Ishikawa (cell line): ENCODE data around the gene TMEM129.

Source experiments
- CEBPB ChIP-seq: IDR thresholded peaks from 2 replicates; pipeline ENCODE4 v1.6.1; 2012
- CREB1 ChIP-seq: IDR thresholded peaks from 2 replicates; pipeline ENCODE4 v1.6.1; 2012; ENCODE audit warnings: low read depth
- EGR1 ChIP-seq: IDR thresholded peaks from 2 replicates; pipeline ENCODE4 v1.6.1; 2012
- EP300 ChIP-seq: IDR thresholded peaks from 2 replicates; pipeline ENCODE4 v1.6.1; 2012; ENCODE audit warnings: borderline replicate concordance
- FOXM1 ChIP-seq: IDR thresholded peaks from 2 replicates; pipeline ENCODE4 v1.6.1; 2012; ENCODE audit warnings: low read depth, borderline replicate concordance
- MAX ChIP-seq: IDR thresholded peaks from 2 replicates; pipeline ENCODE4 v1.6.1; 2012
- NFIC ChIP-seq: IDR thresholded peaks from 2 replicates; pipeline ENCODE4 v1.6.1; 2012
- RAD21 ChIP-seq: IDR thresholded peaks from 2 replicates; pipeline ENCODE4 v1.6.1; 2012; ENCODE audit warnings: low read depth
- REST ChIP-seq: IDR thresholded peaks from 2 replicates; pipeline ENCODE4 v1.6.1; 2012; ENCODE audit warnings: low read depth, mild to moderate bottlenecking
- TAF1 ChIP-seq: IDR thresholded peaks from 2 replicates; pipeline ENCODE4 v1.6.1; 2012; ENCODE audit warnings: low read depth, mild to moderate bottlenecking
- TCF12 ChIP-seq: IDR thresholded peaks from 2 replicates; pipeline ENCODE4 v1.6.1; 2012; ENCODE audit warnings: low read depth
- TEAD4 ChIP-seq: IDR thresholded peaks from 2 replicates; pipeline ENCODE4 v1.6.1; 2012
- USF1 ChIP-seq: IDR thresholded peaks from 2 replicates; pipeline ENCODE4 v1.6.1; 2012
- YY1 ChIP-seq: IDR thresholded peaks from 2 replicates; pipeline ENCODE4 v1.6.1; 2012; ENCODE audit warnings: low read depth
- ZBTB7A ChIP-seq: IDR thresholded peaks from 2 replicates; pipeline ENCODE4 v1.6.1; 2012; ENCODE audit warnings: low read depth

TMEM129 gene

GRCh38 chr4:1754336-1754735, 33.2 kb upstream of the TMEM129 start:
- TF ChIP-seq TCF12 (no peak), CEBPB (no peak), CREB1 (no peak), ZBTB7A (no peak), FOXM1 (no peak), EP300 (no peak), MAX (no peak), USF1 (no peak), RAD21 (no peak), YY1 (no peak), TAF1 (no peak), NFIC (no peak), REST (no peak), TEAD4 (no peak), EGR1 (no peak)

GRCh38 chr4:1753697-1754311, 32.7 kb upstream of the TMEM129 start:
- TF ChIP-seq NFIC: no peak
- no peak for TF ChIP-seq FOXM1
- TF ChIP-seq YY1: no peak
- TF ChIP-seq ZBTB7A: no peak
- TF ChIP-seq EGR1: no peak
- TF ChIP-seq EP300: no peak
- no peak for TF ChIP-seq USF1
- TF ChIP-seq TAF1: no peak
- no peak for TF ChIP-seq MAX
- TF ChIP-seq CEBPB: no peak
- no peak for TF ChIP-seq TCF12
- no peak for TF ChIP-seq CREB1
- no peak for TF ChIP-seq TEAD4
- TF ChIP-seq REST: no peak
- TF ChIP-seq RAD21: no peak

- TF ChIP-seq CREB1: no peak
- TF ChIP-seq RAD21: no peak
- no peak for TF ChIP-seq MAX
- TF ChIP-seq EGR1: no peak
- no peak for TF ChIP-seq EP300
- no peak for TF ChIP-seq FOXM1
- no peak for TF ChIP-seq ZBTB7A
- TF ChIP-seq USF1: no peak
- TF ChIP-seq TEAD4: no peak
- TF ChIP-seq CEBPB: no peak
These were observed 32.2 kb upstream of the TMEM129 start for GRCh38 chr4:1753294-1753696.

- TF ChIP-seq TAF1: no peak
- TF ChIP-seq YY1: no peak
- TF ChIP-seq REST: no peak
- no peak for TF ChIP-seq RAD21
- no peak for TF ChIP-seq CEBPB
- TF ChIP-seq NFIC: no peak
- no peak for TF ChIP-seq TEAD4
- no peak for TF ChIP-seq ZBTB7A
- no peak for TF ChIP-seq MAX
- TF ChIP-seq EGR1: no peak
- no peak for TF ChIP-seq TCF12
- no peak for TF ChIP-seq USF1
- TF ChIP-seq EP300: no peak
These were observed 31.3 kb upstream of the TMEM129 start for GRCh38 chr4:1752284-1753041.
